HepG2 (cell line): Measurements from ENCODE around the gene ZNF425. TPM values are rescaled to one million over a fixed set of nuclear protein-coding genes. Genes with fewer than 3 reads are reported as not detected.

Source experiments
- ATAD3A ChIP-seq: sonication (generic); formaldehyde crosslinking; IDR thresholded peaks from 2 replicates; pipeline ENCODE4 v1.4.0; 2020; ENCODE audit warnings: missing genetic modification reagents
- NFYB ChIP-seq: sonication (generic); formaldehyde crosslinking; IDR thresholded peaks from 2 replicates; pipeline ENCODE4 v1.4.0; 2020; ENCODE audit warnings: missing genetic modification reagents
- NR2F2 ChIP-seq: IDR thresholded peaks from 2 replicates; pipeline ENCODE4 v1.6.1; 2012; ENCODE audit warnings: low read depth, inconsistent platforms, borderline replicate concordance
- TIGD3 ChIP-seq: sonication (generic); formaldehyde crosslinking; IDR thresholded peaks from 2 replicates; pipeline ENCODE4 v1.5.1; 2020; ENCODE audit warnings: mild to moderate bottlenecking, missing genetic modification reagents, borderline replicate concordance
- ZFP36L2 ChIP-seq: sonication (generic); formaldehyde crosslinking; IDR thresholded peaks from 2 replicates; pipeline ENCODE4 v1.4.0; 2020; ENCODE audit warnings: missing genetic modification reagents
- ZIK1 ChIP-seq: sonication (generic); formaldehyde crosslinking; IDR thresholded peaks from 2 replicates; pipeline ENCODE4 v1.5.0; 2020; ENCODE audit warnings: mild to moderate bottlenecking, low read depth, missing genetic modification reagents, borderline replicate concordance
- ZKSCAN1 ChIP-seq: fragments of 150-350 bp; IDR thresholded peaks from 2 replicates; pipeline ENCODE4 v1.6.1; 2014; ENCODE audit warnings: low read length
- ZNF230 ChIP-seq: sonication (generic); formaldehyde crosslinking; IDR thresholded peaks from 2 replicates; pipeline ENCODE4 v1.4.0; 2020; ENCODE audit warnings: mild to moderate bottlenecking, missing genetic modification reagents
- ZNF24 ChIP-seq: fragments of 450-650 bp; IDR thresholded peaks from 2 replicates; pipeline ENCODE4 v1.6.1; 2017; ENCODE audit warnings: antibody characterized with exemption, mild to moderate bottlenecking
- ZNF264 ChIP-seq: sonication (generic); formaldehyde crosslinking; IDR thresholded peaks from 2 replicates; pipeline ENCODE4 v1.4.0; 2020; ENCODE audit warnings: missing genetic modification reagents
- ZNF34 ChIP-seq: sonication (generic); formaldehyde crosslinking; IDR thresholded peaks from 2 replicates; pipeline ENCODE4 v1.4.0; 2020; ENCODE audit warnings: mild to moderate bottlenecking, missing genetic modification reagents, borderline replicate concordance
- ZNF639 ChIP-seq: conservative IDR thresholded peaks from 2 replicates; pipeline ENCODE4 v1.6.1; 2018; ENCODE audit warnings: missing genetic modification reagents
- ZNF724P ChIP-seq: sonication (generic); formaldehyde crosslinking; IDR thresholded peaks from 2 replicates; pipeline ENCODE4 v1.8.0; 2022; ENCODE audit warnings: missing genetic modification reagents, borderline replicate concordance
- ZNF749 ChIP-seq: sonication (generic); formaldehyde crosslinking; IDR thresholded peaks from 2 replicates; pipeline ENCODE4 v1.8.0; 2022; ENCODE audit warnings: mild to moderate bottlenecking, missing genetic modification reagents, moderate library complexity, borderline replicate concordance
- polyA plus RNA-seq, 8 experiments: library from polyadenylated mRNA; depleted of rRNA in 3 of 8; stranded (reverse) in 7 of 8; unstranded in 1 of 8; fragments of >200 nt; fragmentation: Illumina TruSeq in 4 of 8; extraction: Trizol in 4 of 8; gene quantifications; 2 replicates each; pipeline versions ENCODE4 v1.2.1 to v1.2.3, GENCODE V29; 2011 to 2016; ENCODE audit warnings: low read depth in 4 of 8, missing spikeins in 1 of 8, mixed read lengths in 1 of 8; ENCODE audit not compliant: insufficient read depth in 1 of 8
- total RNA-seq, 5 experiments: library from RNA; depleted of rRNA; stranded (reverse); fragments of >200 nt; fragmentation: Illumina TruSeq; extraction: Trizol; gene quantifications; 2 replicates each; pipeline ENCODE4 v1.2.3, GENCODE V29; 2016; ENCODE audit warnings: low read depth in 1 of 5
- TF ChIP-seq, protein P1 (sequence below), 2 experiments: fragments of 450-650 bp in 1 of 2; sonication (generic) in 1 of 2; formaldehyde crosslinking in 1 of 2; IDR thresholded peaks; 2 replicates each; pipeline versions ENCODE4 v1.6.1 to v1.8.0; 2016 to 2022; ENCODE audit warnings: antibody characterized with exemption in 1 of 2, mild to moderate bottlenecking in 1 of 2, missing genetic modification reagents in 1 of 2
- TF ChIP-seq, protein P2 (sequence below): IDR thresholded peaks from 2 replicates; pipeline ENCODE4 v1.6.1; 2016; ENCODE audit warnings: control low read depth

ZNF425 gene
- total and polyA plus RNA-seq, 2 of the 13 experiments (the other 11 are each of a cell fraction or from before 2014, with no cell fraction given): 0.51 to 1.1 TPM

- TF ChIP-seq, protein P1, sequence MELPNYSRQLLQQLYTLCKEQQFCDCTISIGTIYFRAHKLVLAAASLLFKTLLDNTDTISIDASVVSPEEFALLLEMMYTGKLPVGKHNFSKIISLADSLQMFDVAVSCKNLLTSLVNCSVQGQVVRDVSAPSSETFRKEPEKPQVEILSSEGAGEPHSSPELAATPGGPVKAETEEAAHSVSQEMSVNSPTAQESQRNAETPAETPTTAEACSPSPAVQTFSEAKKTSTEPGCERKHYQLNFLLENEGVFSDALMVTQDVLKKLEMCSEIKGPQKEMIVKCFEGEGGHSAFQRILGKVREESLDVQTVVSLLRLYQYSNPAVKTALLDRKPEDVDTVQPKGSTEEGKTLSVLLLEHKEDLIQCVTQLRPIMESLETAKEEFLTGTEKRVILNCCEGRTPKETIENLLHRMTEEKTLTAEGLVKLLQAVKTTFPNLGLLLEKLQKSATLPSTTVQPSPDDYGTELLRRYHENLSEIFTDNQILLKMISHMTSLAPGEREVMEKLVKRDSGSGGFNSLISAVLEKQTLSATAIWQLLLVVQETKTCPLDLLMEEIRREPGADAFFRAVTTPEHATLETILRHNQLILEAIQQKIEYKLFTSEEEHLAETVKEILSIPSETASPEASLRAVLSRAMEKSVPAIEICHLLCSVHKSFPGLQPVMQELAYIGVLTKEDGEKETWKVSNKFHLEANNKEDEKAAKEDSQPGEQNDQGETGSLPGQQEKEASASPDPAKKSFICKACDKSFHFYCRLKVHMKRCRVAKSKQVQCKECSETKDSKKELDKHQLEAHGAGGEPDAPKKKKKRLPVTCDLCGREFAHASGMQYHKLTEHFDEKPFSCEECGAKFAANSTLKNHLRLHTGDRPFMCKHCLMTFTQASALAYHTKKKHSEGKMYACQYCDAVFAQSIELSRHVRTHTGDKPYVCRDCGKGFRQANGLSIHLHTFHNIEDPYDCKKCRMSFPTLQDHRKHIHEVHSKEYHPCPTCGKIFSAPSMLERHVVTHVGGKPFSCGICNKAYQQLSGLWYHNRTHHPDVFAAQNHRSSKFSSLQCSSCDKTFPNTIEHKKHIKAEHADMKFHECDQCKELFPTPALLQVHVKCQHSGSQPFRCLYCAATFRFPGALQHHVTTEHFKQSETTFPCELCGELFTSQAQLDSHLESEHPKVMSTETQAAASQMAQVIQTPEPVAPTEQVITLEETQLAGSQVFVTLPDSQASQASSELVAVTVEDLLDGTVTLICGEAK (IDR thresholded peaks at IDR 0.05): no peak
- TF ChIP-seq, protein P1 (CRISPR knock-in tag; IDR thresholded peaks at IDR 0.05): no peak; the same call in 1 of the 2 replicates
- TF ChIP-seq NR2F2 (no peak), ZNF749 (CRISPR knock-in tag) (peak; percentile 87), ZFP36L2 (CRISPR knock-in tag) (no peak), ZNF230 (CRISPR knock-in tag) (peak; percentile 79; the same call in 1 of the 2 replicates), ZNF264 (CRISPR knock-in tag) (peak; percentile 76; the same call in 1 of the 2 replicates), TIGD3 (CRISPR knock-in tag) (peak; percentile 63; the same call in 1 of the 2 replicates), ZIK1 (CRISPR knock-in tag) (no peak; the same call in none of the 2 replicates), ZNF639 (CRISPR knock-in tag) (0 out of 2 replicates have a peak, but pooled peaks have one; percentile 64), ZNF724P (CRISPR knock-in tag) (peak; percentile 86; the same call in 1 of the 2 replicates), ZKSCAN1 (no peak), ZNF34 (CRISPR knock-in tag) (no peak), ATAD3A (CRISPR knock-in tag) (no peak; the same call in 1 of the 2 replicates), ZNF24 (no peak), NFYB (CRISPR knock-in tag) (peak; percentile 12; the same call in 1 of the 2 replicates)
- TF ChIP-seq, protein P2, sequence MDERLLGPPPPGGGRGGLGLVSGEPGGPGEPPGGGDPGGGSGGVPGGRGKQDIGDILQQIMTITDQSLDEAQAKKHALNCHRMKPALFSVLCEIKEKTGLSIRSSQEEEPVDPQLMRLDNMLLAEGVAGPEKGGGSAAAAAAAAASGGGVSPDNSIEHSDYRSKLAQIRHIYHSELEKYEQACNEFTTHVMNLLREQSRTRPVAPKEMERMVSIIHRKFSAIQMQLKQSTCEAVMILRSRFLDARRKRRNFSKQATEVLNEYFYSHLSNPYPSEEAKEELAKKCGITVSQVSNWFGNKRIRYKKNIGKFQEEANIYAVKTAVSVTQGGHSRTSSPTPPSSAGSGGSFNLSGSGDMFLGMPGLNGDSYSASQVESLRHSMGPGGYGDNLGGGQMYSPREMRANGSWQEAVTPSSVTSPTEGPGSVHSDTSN (CRISPR knock-in tag): no peak
Measured at GRCh38 chr7:149125863-149126661, at the start of gene ZNF425 (continued).
